ENCODE data around the gene ABHD1. TPM values are rescaled to one million over a fixed set of nuclear protein-coding genes. Genes with fewer than 3 reads are reported as not detected.
A peak's percentile ranks its signal among the peaks of the same experiment; 100 is the strongest.
"Not testable (repeated sequence)": the region's sequence is repeated elsewhere in the genome, so short reads cannot be mapped to it uniquely, and the experiment has no call there.

ABHD1 gene
- total RNA-seq, 1 donor from 2014 or later = not detected

DNA sequence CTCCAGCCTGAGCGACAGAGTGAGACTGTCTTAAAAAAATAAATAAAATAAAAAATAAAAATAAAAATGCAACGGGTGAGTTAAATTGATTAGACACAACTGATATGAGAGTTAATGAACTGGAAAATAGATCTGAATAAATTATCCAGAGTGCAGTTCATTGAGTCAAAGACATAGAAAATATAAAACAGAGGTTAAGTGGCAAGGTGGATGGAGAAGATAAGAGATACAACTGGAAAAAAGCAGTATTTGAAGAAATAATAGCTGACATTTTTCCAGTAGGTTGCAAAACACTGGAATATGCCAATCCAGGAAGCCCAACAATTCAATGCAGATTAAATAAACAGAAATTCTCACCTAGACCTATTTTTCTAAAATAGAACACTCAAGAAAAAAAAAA lies 15.4 kb upstream of the ABHD1 start:
- intact Hi-C loops (cut with DNase I) = no loop called here
- H3K27ac ChIP-seq = no peak overlapping the region
- H3K27me3 ChIP-seq = no peaks in the 10 kb centered on the region
- no peak overlapping the region for H3K4me3 ChIP-seq
- H3K36me3 ChIP-seq = no peaks in the 10 kb centered on the region
- H3K4me1 ChIP-seq = no peaks in the 10 kb centered on the region
- no peaks in the 10 kb centered on the region for H3K9me3 ChIP-seq
- DNase-seq (ENCODE audit: extremely low spot score in 2 of 2) = no peak
- TF ChIP-seq POLR2A (IDR thresholded peaks at IDR 0.05) (no peak), POLR2AphosphoS5 (IDR thresholded peaks at IDR 0.05; ENCODE audit: insufficient read depth in 1 of 2, low read depth in 1 of 2) (no peak)
- TF ChIP-seq, protein P1, sequence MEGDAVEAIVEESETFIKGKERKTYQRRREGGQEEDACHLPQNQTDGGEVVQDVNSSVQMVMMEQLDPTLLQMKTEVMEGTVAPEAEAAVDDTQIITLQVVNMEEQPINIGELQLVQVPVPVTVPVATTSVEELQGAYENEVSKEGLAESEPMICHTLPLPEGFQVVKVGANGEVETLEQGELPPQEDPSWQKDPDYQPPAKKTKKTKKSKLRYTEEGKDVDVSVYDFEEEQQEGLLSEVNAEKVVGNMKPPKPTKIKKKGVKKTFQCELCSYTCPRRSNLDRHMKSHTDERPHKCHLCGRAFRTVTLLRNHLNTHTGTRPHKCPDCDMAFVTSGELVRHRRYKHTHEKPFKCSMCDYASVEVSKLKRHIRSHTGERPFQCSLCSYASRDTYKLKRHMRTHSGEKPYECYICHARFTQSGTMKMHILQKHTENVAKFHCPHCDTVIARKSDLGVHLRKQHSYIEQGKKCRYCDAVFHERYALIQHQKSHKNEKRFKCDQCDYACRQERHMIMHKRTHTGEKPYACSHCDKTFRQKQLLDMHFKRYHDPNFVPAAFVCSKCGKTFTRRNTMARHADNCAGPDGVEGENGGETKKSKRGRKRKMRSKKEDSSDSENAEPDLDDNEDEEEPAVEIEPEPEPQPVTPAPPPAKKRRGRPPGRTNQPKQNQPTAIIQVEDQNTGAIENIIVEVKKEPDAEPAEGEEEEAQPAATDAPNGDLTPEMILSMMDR (IDR thresholded peaks at IDR 0.05) = no peak

DNA sequence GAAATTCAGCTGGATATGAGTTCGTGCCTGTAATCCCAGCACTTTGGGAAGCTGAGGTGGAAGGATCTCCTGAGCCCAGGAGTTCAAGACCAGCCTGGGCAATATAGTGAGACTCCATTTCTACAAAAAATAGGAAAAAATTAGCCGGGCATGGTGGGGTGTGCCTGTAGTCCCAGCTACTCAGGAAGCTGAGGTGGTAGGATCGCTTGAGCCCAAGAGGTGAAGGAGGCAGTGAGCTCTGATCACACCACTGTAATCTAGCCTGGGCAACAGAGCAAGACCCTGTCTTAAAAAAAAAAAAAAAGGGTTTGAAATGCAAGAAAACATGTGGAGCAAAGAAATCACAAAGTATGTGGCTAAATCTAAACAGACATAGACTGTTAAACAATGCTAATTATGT lies 14.5 kb upstream of the ABHD1 start:
- Histone ChIP-seq H3K4me1 (no peaks in the 10 kb centered on the region), H3K27ac (no peak overlapping the region), H3K4me3 (no peak overlapping the region), H3K36me3 (no peaks in the 10 kb centered on the region), H3K27me3 (no peaks in the 10 kb centered on the region), H3K9me3 (no peaks in the 10 kb centered on the region)
- intact Hi-C loops (cut with DNase I) = no loop called here
- TF ChIP-seq POLR2A (IDR thresholded peaks at IDR 0.05) (no peak), POLR2AphosphoS5 (IDR thresholded peaks at IDR 0.05; ENCODE audit: insufficient read depth in 1 of 2, low read depth in 1 of 2) (no peak)
- TF ChIP-seq, protein P1 (IDR thresholded peaks at IDR 0.05) = no peak
- DNase-seq (ENCODE audit: extremely low spot score in 2 of 2) = no peak

DNA sequence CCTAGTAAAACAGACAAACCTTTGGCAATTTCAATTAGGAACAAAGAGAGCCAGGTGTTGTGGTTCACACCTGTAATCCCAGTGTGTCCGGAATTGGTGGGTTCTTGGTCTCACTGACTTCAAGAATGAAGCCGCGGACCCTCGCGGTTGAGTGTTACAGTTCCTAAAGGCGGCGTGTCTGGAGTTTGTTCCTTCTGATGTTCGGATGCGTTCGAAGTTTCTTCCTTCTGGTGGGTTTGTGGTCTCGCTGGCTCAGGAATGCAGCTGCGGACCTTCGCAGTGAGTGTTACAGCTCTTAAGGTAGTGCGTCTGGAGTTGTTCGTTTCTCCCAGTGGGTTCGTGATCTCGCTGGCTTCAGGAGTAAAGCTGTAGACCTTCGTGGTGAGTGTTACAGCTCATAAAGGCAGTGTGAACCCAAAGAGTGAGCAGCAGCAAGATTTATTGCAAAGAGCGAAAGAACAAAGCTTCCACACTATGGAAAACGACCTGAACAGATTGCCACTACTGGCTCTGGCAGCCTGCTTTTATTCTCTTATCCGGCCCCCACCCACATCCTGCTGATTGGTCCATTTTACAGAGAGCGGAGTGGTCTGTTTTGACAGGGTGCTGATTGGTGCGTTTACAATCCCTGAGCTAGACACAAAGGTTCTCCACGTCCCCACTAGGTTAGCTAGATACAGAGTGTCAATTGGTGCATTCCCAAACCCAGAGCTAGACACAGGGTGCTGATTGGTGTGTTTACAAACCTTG lies 12.8 kb upstream of the ABHD1 start:
- H3K4me1 ChIP-seq; intact Hi-C loops (cut with DNase I); H3K9me3 ChIP-seq; H3K36me3 ChIP-seq; H3K27me3 ChIP-seq; DNase-seq (ENCODE audit: extremely low spot score in 2 of 2); H3K4me3 ChIP-seq; H3K27ac ChIP-seq: not testable (repeated sequence)

DNA sequence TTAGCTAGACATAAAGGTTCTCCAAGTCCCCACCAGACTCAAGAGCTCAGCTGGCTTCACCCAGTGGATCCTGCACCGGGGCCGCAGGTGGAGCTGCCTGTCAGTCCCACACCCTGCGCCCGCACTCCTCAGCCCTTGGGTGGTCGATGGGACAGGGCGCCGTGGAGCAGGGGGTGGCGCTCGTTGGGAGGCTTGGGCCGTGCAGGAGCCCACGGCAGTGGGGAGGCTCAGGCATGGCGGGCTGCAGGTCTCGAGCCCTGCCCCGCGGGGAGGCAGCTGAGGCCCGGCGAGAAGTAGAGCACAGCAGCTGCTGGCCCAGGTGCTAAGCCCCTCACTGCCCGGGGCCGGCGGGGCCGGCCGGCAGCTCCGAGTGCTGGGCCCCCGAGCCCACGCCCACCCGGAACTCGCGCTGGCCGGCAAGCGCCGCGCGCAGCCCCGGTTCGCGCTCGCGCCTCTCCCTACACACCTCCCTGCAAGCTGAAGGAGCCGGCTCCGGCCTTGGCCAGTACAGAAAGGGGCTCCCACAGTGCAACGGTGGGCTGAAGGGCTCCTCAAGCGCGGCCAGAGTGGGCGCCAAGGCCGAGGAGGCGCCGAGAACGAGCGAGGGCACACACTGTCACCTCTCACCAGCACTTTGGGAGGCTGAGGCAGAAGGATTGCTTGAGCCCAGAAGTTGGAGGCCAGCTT lies 12.1 kb upstream of the ABHD1 start:
- H3K36me3 ChIP-seq; H3K9me3 ChIP-seq; H3K27me3 ChIP-seq; H3K4me3 ChIP-seq; DNase-seq (ENCODE audit: extremely low spot score in 2 of 2); H3K27ac ChIP-seq; intact Hi-C loops (cut with DNase I); H3K4me1 ChIP-seq: not testable (repeated sequence)

DNA sequence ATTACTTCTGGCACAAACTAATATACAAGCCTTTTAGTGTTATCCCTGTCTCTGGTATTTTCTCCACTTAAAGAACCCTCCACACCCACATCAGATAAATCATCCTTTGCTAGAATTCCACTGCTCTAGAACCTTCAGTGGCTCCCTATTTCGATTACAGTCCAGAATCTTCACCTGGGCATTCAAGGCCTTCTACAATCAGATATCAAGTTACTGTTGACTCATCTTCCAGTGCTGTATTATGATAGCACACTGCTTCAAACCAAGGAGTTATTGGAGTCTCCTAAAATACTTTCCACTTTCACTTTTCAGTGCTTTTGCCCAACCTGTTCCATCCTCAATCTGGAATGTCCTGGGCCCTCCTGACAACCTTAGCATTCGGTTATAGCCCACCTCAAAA lies 8.1 kb upstream of the ABHD1 start:
- no peak overlapping the region for H3K4me3 ChIP-seq
- peaks cover 13% of the 10 kb centered on the region for H3K4me1 ChIP-seq
- no peak for DNase-seq (ENCODE audit: extremely low spot score in 2 of 2)
- TF ChIP-seq, protein P1 (IDR thresholded peaks at IDR 0.05) = no peak
- TF ChIP-seq POLR2A (IDR thresholded peaks at IDR 0.05) (no peak), POLR2AphosphoS5 (IDR thresholded peaks at IDR 0.05; ENCODE audit: insufficient read depth in 1 of 2, low read depth in 1 of 2) (no peak)
- H3K27ac ChIP-seq = no peak overlapping the region
- no peaks in the 10 kb centered on the region for H3K27me3 ChIP-seq
- no peaks in the 10 kb centered on the region for H3K9me3 ChIP-seq
- H3K36me3 ChIP-seq = no peaks in the 10 kb centered on the region
- intact Hi-C loops (cut with DNase I) = no loop called here

DNA sequence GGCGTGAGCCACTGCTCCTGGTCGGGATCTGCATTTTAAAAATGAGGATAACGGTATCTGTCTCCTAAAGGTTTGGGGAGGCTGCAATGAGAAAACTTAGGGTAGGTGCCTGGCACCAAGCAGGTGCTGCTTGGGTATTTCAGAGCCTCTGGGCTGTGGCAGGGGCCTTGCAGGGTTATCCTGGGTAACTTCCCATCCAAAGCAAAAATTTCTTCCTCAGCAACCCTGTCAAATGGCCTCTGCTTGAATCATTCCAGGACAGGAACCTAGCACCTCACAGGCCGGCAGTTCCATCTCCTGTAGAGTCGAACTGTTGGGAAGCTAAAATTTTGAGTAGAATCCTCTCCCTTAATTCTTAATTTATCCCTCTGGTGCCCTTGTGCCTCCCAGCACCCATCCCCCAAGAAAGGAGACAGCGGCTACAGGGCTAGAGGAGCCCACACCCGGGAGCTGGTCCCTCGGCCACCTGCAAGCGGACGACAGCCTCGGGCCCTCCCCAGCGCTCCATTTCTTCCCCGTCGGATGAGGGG lies 5.6 kb upstream of the ABHD1 start:
- peaks cover 13% of the 10 kb centered on the region for H3K4me1 ChIP-seq
- no peak overlapping the region for H3K27ac ChIP-seq
- DNase-seq (ENCODE audit: extremely low spot score in 2 of 2) = no peak
- no peaks in the 10 kb centered on the region for H3K36me3 ChIP-seq
- no peaks in the 10 kb centered on the region for H3K9me3 ChIP-seq
- intact Hi-C loops (cut with DNase I) = no loop called here
- peak overlapping the region; percentile 37 to 67 for H3K4me3 ChIP-seq
- H3K27me3 ChIP-seq = no peaks in the 10 kb centered on the region
- TF ChIP-seq POLR2A (IDR thresholded peaks at IDR 0.05) (no peak), POLR2AphosphoS5 (IDR thresholded peaks at IDR 0.05; ENCODE audit: insufficient read depth in 1 of 2, low read depth in 1 of 2) (no peak)

All from vagina (tissue), 2 donors.